GM12892 (cell line): ENCODE results near the gene TRIO.

Experiments
- POLR2A ChIP-seq: IDR thresholded peaks from 2 replicates; pipeline ENCODE4 v1.6.1; 2011; ENCODE audit warnings: low read depth, low read length, control low read depth
- POLR2AphosphoS5 ChIP-seq: IDR thresholded peaks from 2 replicates; pipeline ENCODE4 v1.6.1; 2011; ENCODE audit warnings: low read depth, low read length, control low read depth
- TAF1 ChIP-seq: IDR thresholded peaks from 2 replicates; pipeline ENCODE4 v1.6.1; 2011; ENCODE audit warnings: low read depth, mild to moderate bottlenecking, control low read depth, low read length, borderline replicate concordance

- TF ChIP-seq POLR2A (no peak), TAF1 (no peak), POLR2AphosphoS5 (no peak)
Observed at GRCh38 chr5:14153071-14153864, 10.1 kb downstream of the TRIO start.
